ENCODE data around the gene ADH4.

The ADH4 gene

DNA sequence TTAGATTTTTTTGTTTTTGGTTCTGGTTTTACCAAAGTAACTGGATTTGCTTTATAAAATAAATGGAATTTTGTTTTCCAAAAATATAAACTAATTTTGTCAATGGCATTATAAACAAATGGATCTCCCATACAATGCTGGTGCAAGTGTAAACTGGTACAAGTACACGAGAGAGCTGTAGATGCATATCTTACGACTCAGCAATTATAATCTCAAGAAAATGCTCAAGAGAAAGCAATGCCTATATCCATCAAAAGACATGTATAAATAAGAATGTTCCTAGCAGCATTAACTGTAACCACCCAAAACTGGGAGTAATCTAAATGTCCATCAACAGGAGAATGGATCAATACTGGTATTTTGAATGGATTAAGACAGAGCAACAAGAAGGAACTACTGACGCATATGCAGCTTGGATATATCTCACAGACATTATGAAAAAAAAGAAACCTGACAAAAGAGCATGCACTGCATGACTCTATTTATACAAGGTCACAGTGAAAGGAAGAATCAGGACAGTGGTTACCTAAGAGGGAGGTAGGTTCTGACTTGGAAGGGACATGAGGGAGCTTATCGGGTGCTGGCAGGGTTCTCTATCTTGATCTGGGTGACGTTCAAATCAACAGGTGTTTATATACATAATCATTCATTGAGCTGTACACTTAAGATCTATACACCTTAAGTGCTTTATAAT lies 65.0 kb downstream of the ADH4 start:
- no peak for DNase-seq

- no peak for DNase-seq
These were observed 65.8 kb downstream of the ADH4 start for GRCh38 chr4:99078336-99078735.

DNA sequence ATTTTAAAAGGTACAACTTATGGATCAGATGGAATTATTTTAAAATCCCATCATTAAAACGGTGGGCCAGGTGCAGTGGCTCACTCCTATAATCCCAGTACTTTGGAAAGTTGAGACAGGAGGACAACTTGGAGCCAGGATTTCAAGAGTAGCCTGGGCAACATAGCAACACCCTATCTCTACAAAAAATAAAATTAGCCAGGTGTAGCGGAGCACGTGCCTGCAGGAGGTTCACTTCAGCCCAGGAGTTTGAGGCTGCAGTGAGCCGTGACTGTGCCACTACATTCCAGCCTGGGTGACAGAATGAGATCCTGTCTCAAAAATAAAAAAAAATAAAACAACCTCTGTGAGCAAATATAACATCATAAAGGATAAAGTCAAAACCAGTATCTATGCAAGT lies 66.9 kb downstream of the ADH4 start:
- no peak for DNase-seq

- DNase-seq = no peak
These were observed 67.7 kb downstream of the ADH4 start for GRCh38 chr4:99076292-99076976.

- DNase-seq = no peak
These were observed 69.3 kb downstream of the ADH4 start for GRCh38 chr4:99074816-99075215.
